GM18520 (cell line): ENCODE results near the gene IGSF23.

Source experiments
- ATAC-seq: cut with Tn5 transposase; IDR thresholded peaks from one replicate; pipeline ENCODE4 v1.9.1; 2021; ENCODE audit not compliant: unreplicated experiment

The IGSF23 gene

DNA sequence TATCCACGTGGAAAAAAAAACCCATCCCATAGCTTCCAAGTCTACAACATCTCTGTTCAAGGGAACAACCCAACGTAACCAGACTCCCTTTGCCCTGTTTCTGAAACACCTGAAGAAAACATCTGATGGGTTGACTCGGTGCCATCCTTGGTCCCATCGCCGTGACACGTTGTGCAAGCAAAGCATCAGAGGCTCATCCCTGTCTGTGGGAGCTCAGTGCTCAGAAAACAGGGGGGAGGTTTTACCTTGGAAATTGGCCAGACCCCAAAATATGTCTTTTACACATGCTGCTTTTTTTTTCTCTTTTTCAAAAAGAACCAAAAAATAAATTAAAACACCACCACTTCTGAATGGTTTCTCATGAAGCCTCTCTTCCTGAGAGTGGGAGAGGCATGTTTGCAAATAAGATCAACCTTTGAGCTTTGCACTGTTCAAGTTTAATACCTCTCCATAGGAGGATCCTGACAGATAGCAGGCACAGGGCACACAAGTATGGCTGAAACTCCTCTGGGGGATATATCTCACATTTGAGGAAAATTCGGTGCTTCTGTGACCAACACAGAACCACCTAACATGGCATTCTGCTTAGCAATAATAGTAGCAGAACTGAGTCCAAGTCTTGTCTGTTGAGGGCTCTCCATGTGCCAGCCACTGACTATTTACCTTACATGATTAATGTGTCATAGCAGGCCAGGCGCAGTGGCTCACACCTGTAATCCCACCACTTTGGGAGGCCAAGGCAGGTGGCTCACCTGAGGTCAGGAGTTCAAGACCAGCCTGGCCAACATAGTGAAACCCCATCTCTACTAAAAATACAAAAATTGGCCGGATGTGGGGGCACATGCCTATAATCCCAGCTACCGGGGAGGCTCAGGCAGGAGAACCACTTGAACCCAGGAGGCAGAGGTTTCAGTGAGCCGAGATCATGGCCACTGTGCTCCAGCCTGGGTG lies 23.4 kb downstream of the IGSF23 start:
- no peak for ATAC-seq

DNA sequence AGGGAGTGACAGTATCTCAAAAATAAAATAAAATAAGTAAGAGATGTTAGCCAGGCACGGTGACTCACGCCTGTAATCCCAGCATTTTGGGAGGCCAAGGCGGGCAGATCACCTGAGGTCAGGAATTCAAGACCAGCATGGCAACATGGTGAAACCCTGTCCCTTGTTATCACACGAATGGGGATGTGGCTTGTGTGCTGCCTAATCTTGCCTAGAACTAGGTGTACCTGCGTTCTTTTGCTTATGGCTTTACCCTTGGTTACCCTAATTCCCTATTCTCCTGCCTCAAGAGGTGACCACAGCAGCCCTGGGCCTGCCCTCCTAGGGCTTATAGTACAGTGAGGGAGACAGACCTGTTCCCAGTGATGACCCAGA lies 24.0 kb downstream of the IGSF23 start:
- no peak for ATAC-seq

DNA sequence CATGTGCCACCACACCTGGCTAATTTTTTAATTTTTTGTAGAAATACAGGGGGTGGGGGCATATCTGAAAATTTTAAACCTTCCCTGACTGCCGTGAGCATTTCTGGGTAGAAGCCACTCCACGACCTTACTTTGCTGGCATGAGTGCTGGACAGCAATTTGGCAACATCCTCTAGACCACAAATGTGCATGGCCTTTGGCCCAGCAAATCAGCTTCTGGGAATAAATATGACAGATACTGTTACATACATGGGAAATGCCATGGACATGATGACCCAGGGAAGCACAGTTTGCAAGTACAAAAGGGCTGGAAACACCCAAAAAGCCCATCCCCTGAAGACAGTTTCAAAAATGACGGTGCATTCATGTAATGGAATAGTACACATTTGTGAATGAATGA lies 27.2 kb downstream of the IGSF23 start:
- no peak for ATAC-seq

DNA sequence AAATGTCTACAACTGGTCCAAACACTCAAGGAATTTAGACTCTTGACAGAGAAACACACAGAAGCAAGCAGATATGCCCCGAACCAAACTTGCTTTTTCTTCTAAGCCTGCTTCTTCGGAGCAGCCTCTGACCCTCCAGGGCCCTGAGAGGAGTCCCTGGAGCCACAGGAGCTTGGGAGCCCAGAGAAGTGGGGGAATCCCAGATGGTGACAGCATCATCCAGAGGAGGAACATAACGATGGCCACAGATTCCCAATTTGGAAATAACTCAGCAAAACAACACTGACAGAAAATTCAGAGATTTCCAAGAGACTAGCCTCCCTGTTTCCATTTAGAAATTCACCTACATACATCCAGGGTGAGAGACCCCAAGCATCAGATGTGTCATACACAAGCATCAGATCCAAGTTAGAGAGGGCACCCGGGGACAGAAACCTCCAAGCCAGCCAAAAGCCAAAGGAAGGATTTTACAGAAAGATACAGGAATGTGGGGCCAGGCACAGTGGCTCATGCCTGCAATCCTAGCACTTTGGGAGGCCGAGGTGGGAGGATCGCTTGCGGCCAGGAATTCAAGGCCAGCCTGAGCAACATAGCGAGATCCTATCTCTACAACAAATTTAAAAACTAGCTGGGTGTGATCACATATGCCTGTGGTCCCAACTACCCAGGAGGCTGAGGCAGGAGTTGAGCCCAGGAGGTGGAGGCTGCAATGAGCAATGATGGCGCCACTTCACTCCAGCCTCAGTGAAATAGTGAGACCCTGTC lies 28.3 kb downstream of the IGSF23 start:
- no peak for ATAC-seq

DNA sequence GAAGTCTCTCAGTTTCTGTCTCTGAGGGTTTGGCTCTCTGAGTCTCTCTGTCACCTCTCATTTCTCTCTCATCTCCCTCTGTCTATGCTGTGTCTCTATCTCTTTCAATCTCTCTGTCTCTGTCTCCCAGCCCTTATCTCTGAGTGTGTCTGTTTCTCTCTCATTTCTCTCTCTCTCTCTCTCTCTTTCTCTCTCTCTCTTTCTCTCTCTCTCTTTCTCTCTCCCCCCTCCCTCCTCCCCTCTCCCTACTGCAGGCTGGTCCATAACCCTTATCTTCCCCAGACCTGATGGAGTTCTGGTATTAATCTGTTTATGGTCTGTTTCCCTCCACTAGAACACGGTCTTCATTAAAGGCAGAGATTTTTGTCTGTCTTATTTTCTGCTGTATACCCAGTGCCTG lies 29.0 kb downstream of the IGSF23 start:
- no peak for ATAC-seq

DNA sequence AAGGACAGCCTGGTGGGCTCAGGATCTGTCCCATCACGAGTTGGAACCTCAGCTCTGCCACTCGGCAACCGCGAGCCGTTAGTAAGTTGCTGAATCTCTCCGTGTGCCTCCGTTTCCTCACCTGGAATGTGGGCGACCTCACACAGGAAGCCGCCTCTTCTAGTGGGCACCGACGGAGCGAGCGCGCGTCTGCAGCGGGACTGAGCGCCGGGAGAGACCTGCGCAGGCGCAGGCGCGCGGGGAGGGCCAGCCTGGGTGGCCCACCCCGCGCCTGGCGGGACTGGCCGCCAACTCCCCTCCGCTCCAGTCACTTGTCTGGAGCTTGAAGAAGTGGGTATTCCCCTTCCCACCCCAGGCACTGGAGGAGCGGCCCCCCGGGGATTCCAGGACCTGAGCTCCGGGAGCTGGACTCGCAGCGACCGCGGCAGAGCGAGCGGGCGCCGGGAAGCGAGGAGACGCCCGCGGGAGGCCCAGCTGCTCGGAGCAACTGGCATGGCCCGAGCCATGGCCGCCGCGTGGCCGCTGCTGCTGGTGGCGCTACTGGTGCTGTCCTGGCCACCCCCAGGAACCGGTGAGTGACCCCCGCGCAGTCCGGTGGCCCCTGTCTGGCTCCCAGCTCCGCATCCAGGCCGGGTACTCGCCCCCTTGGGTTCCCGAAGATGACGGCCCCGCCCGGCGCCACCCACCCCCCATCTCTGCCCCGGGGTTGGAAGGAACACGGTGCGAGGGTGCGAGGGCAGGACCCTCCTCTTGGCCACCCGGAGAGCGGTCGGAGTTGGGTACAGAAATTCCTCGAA lies 30.4 kb downstream of the IGSF23 start, which contains the start of gene PVR:
TSS of gene PVR (plus strand) at position 306 of the 797 bp plus-strand sequence. CDS start at position 493, 187 bp downstream.
- no peak for ATAC-seq

DNA sequence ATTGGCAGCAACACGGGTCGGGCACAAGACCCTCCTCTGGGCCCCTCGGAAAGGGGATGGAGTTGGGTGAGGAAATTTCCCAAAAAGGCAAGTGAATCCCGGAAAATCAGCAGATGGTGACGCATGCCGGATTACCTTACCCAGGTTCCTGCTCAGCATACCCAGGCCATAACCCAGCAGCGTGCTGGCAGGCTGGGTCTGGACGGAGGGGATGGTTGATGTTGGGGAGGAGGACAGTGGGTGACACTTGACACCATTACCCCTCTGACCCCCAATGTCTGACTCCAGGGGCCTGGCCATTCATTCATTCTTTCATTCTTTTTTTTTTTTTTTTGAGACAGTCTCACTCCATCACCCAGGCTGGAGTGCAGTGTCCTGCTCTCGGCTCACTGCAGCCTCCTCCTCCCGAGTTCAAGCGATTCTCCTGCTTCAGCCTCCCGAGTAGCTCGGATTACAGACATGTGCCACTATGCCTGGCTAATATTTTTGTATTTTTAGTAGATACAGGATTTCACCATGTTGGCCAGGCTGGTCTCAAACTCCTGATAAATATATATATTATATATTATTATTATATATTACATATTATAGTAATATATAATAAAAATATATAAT lies 31.1 kb downstream of the IGSF23 start:
- no peak for ATAC-seq

DNA sequence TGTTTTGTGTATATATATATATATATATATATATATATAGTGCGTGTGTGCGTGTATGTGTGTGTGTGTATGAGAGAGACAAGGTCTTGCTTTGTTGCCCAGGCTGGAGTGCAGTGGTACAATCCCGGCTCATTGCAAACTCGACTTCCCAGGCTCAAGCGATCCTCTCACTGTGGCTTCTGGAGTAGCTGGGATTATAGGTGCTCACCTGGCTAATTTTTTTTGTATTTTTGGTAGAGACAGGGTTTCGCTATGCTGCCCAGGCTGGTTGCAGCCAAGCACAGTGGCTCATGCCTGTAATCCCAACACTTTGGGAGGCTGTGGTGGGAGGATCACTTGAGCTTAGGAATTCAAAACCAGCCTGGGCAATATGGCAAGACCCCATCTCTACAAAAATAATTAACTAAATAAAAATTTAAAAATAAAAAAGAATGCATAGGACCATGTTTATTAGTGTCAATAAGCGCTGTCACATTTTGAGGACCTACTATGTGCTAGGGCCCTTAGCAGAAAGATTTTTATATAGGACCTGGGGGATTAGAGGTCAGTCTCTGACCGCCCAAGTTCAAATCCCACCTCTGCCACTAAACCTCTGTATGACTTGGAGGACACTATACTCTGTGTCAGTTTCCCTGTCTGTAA lies 32.2 kb downstream of the IGSF23 start:
- no peak for ATAC-seq

DNA sequence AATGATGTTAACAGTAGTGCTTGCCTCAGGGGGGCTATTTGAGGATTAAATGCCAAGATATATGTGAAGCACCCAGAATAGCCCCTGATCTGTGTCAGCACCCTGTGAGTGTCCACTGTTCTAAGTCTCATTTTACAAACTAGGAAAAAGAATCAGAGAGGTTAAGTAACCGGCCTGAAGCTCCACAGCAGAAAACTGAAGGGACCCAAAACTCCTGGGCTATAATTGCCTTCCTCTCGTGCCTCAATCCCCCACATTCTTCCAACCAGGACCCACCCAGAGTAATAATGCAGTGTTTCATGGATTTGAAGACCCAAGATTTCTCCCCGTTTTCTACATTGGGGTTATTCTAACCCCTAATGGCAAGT lies 32.7 kb downstream of the IGSF23 start:
- ATAC-seq = no peak

DNA sequence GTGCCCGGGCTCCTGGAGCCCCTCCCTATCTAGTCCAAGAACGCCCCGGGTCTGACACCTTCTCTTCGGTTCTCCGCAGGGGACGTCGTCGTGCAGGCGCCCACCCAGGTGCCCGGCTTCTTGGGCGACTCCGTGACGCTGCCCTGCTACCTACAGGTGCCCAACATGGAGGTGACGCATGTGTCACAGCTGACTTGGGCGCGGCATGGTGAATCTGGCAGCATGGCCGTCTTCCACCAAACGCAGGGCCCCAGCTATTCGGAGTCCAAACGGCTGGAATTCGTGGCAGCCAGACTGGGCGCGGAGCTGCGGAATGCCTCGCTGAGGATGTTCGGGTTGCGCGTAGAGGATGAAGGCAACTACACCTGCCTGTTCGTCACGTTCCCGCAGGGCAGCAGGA lies 33.8 kb downstream of the IGSF23 start:
- no peak for ATAC-seq

DNA sequence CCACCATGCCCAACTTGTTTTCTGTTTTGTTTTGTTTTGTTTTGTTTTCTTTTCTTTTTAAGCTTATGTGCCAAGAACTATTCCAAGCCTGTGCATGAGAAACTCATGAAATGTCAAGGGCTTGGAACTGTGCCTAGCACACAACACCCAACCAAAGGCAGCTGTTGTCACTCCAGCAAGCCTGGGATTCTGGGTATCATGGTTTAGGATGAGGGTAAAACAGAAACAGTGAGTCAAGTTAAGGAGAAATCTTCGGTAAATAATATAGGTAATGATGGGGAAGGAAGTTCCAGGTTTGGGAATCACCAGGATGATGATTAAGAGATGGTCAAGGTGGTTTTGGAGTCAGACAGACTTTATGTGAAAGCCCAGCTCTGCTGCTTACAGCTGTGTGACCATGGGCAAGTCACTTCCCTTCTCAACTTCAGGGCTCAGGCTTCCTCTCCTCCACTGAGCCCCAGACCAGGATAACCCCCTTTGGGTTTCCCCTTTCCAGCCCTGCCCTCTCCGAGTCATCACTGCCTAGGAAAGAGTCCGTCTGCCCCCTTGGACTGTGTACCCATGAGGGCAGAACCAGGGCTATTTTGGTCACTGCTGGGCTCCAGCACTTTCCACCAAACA lies 35.4 kb downstream of the IGSF23 start:
- no peak for ATAC-seq

DNA sequence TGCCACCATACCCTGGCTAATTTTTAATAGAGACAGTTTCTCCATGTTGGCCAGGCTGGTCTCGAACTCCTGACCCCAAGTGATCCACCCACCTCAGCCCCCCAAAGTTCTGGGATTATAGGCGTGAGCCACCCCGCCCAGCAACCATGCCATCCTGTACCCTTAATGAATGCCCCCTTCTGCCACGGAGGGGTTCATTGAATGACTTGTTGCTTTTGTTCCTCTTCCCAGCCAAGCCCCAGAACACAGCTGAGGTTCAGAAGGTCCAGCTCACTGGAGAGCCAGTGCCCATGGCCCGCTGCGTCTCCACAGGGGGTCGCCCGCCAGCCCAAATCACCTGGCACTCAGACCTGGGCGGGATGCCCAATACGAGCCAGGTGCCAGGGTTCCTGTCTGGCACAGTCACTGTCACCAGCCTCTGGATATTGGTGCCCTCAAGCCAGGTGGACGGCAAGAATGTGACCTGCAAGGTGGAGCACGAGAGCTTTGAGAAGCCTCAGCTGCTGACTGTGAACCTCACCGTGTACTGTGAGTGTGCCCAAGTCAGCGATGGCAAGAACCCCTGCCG lies 36.3 kb downstream of the IGSF23 start:
- no peak for ATAC-seq

DNA sequence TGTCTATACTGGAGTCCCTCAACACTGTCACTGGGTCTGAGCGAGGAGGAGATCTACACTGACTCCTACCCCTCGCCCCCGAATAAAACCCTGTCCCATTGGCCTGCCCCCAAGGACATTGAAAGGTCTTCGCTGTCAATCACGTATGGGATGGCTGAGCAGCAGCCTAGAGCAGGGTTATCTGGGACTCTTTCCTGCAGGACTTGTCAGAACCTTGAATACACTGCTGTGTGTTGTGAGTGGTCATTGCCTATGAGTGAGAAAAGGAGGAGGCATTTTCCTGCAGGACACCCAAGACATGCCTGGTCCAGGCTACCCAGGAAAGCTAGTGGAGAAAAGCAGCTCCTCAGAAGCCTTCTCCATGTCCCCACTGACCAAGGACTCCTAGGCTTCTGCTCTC lies 40.0 kb downstream of the IGSF23 start:
- ATAC-seq = no peak

DNA sequence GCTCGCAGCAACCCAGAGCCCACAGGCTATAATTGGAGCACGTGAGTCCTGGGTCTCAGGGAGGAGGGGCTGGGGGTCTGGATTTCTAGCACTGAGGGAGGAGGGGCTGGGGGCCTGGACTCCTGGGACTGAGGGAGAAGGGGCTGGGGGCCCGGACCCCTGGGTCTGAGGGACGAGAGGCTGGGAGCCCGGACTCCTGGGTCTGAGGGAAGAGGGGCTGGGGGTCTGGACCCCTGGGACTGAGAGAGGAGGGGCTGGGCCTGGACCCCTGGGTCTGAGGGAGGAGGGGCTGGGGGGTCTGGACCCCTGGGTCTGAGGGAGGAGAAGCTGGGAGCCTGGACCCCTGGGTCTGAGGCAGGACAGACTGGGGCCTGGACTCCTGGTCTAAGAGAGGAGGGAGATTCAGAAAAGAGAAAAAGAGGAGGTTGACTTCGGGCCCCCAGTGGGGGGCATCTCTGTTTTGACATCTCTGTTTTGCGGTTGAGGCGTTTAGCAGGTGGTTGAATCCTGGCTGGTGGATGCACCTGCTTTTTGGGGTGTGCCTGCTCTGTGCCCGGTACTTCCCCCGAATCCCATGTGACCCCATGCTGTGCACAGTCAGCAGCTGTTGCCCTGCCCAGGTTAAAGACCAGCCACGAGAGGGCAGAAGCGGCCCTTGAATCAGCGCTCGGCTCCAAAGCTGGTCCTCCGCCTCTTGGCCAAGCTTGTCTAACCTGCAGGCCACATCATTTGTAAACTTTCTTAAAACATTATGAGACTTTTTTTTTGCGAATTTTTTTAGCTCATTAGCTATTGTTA lies 40.8 kb downstream of the IGSF23 start:
- peak; percentile 84 for ATAC-seq

DNA sequence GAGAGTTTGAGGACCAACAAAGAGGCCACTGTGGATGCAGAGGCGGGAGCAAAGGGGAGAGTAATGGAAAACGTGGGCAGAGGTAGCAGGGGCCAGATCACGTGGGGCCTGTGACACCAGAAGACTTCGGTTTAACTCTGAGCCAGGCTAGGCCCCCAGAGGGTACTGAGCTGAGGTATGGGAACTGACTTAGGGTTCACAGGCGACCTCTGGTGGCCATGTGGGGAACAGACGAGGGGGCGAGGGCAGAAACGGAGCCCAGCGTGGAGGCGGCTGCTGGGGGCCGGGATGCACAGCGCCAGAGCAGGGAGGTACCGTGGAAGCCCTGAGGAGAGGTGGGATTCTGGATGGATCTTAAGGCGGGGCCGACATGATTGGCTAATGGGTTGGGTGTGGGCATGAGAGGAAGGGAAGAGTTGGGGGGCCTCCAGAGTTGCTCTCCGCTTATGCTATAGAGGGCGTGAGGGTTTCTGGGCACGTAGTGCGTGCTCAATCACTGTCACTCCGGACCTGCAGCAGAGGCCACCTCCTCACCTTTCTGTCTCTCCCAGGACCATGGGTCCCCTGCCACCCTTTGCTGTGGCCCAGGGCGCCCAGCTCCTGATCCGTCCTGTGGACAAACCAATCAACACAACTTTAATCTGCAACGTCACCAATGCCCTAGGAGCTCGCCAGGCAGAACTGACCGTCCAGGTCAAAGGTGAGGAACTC lies 44.0 kb downstream of the IGSF23 start:
- no peak for ATAC-seq

DNA sequence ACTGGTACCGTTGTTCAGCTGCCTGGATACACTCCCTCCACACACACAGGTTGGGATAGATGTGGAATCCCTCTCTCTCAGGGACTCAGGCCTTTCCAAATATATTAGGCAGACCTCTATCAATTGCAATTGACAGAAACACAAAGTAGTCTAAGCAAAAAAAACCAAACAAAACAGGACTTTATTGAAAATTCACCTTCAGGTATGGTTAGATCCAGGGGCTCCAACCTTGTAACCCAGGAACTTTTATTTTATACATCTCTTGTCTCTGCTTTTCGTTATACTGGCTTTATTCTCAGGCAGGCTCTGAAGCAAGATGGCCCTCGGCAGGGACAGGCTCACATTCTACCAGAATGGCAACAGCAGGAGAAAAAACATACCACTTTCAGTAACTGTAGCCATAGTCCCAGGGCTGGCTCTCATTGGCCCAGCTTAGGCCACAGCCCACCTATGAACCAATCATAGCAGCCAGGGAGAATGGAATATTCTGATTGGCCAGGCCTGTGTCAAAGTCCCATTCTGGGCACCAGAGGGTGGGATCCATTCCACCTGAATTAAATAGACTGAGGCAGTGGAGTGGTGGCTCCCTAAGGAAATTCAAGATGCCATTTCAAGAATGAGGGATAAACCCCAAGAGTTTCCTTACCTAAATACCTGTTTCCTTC lies 44.8 kb downstream of the IGSF23 start:
- ATAC-seq = no peak

DNA sequence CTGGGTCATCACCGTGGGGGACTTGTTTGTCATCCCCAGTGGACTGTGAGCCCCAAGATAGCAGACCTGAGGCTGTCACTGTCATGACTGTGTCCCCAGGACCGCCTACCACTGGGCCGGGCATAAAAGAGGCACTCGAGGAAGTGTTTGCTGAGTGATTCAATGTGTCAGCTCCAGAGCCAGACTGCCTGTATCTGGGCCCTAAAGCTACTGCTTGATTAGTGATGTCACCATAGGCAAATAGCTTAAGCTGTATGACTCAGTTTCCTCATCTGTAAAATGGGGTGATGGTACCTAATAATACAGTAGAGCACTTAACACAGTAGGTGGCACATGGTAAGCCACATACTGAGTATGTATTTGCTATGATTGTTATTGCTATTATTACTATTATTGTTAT lies 46.7 kb downstream of the IGSF23 start:
- ATAC-seq = no peak

DNA sequence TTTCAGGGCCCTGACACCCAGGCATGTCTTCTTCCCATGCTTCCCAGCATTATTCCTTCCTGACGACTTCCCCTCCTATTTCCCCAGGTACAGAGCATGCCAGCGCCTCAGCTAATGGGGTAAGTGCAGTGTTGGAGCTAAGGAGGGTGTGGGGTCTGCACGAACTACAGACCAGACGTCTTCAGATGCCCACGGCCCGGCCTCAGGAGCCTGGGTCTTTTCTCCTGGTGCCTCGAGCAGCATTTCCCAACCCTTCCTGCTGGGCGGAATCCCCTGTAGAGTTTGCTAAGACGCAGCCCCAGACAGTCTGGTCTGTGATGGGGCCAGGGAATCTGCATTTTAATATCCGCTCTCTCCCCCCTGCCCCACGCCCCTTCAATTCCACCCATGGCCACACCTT lies 47.8 kb downstream of the IGSF23 start:
- ATAC-seq = no peak
